Erythroblast (primary cell): ENCODE data around the gene SEZ6L.

Experiments
- DNase-seq, 2 experiments: peaks; one replicate each; lab custom pipeline; 2025; lab: John Stamatoyannopoulos, UW
- GATA1 ChIP-seq: IDR thresholded peaks from 2 replicates; pipeline ENCODE4 v1.6.1; 2011; ENCODE audit warnings: low read depth, mild to moderate bottlenecking, control low read depth, low read length, moderate library complexity
- POLR2A ChIP-seq: IDR thresholded peaks from 2 replicates; pipeline ENCODE4 v1.6.1; 2011; ENCODE audit warnings: mild to moderate bottlenecking, low read length

The SEZ6L gene

GRCh38 chr22:26308467-26308866, 139.2 kb downstream of the SEZ6L start:
- no peak for DNase-seq
- TF ChIP-seq POLR2A (no peak), GATA1 (no peak)

- TF ChIP-seq GATA1 = no peak
- no peak for TF ChIP-seq POLR2A
- DNase-seq = no peak
Measured at GRCh38 chr22:26310616-26311015, 141.4 kb downstream of the SEZ6L start.

GRCh38 chr22:26313291-26313690, 144.0 kb downstream of the SEZ6L start:
- TF ChIP-seq GATA1 (no peak), POLR2A (no peak)

GRCh38 chr22:26314171-26314570, 144.9 kb downstream of the SEZ6L start:
- TF ChIP-seq POLR2A = no peak
- no peak for TF ChIP-seq GATA1
- no peak for DNase-seq

More at GRCh38 chr22:26313291-26313690, 144.0 kb downstream of the SEZ6L start:
- no peak for DNase-seq

- no peak for DNase-seq
- no peak for TF ChIP-seq POLR2A
- no peak for TF ChIP-seq GATA1
Measured at GRCh38 chr22:26314656-26315055, 145.4 kb downstream of the SEZ6L start.

- TF ChIP-seq POLR2A = no peak
- no peak for DNase-seq
Measured at GRCh38 chr22:26316732-26317285, 147.5 kb downstream of the SEZ6L start.

- no peak for TF ChIP-seq GATA1
- TF ChIP-seq POLR2A = no peak
- DNase-seq = no peak
Measured at GRCh38 chr22:26318975-26319374, 149.7 kb downstream of the SEZ6L start.

- TF ChIP-seq POLR2A (no peak), GATA1 (no peak)
- DNase-seq = no peak
Measured at GRCh38 chr22:26320447-26320846, 151.2 kb downstream of the SEZ6L start.

- DNase-seq = peak in 1 of 2 experiments; percentile 3
- no peak for TF ChIP-seq GATA1
- TF ChIP-seq POLR2A = no peak
Measured at GRCh38 chr22:26321469-26321913, 152.2 kb downstream of the SEZ6L start.

GRCh38 chr22:26322179-26322905, 153.1 kb downstream of the SEZ6L start:
- no peak for DNase-seq
- TF ChIP-seq POLR2A = no peak
- no peak for TF ChIP-seq GATA1

GRCh38 chr22:26323013-26323412, 153.8 kb downstream of the SEZ6L start:
- TF ChIP-seq POLR2A (no peak), GATA1 (no peak)
- no peak for DNase-seq

- no peak for DNase-seq
- no peak for TF ChIP-seq GATA1
- TF ChIP-seq POLR2A = no peak
Measured at GRCh38 chr22:26324150-26324549, 154.9 kb downstream of the SEZ6L start.

- no peak for DNase-seq
- TF ChIP-seq GATA1 (no peak), POLR2A (no peak)
Measured at GRCh38 chr22:26325641-26326040, 156.4 kb downstream of the SEZ6L start.

- TF ChIP-seq POLR2A = no peak
- TF ChIP-seq GATA1 = no peak
- no peak for DNase-seq
Measured at GRCh38 chr22:26326803-26327202, 157.5 kb downstream of the SEZ6L start.

- TF ChIP-seq POLR2A = no peak
- TF ChIP-seq GATA1 = no peak
- no peak for DNase-seq
Measured at GRCh38 chr22:26327306-26327705, 158.0 kb downstream of the SEZ6L start.

GRCh38 chr22:26328221-26328620, 159.0 kb downstream of the SEZ6L start:
- DNase-seq = no peak
- no peak for TF ChIP-seq POLR2A
